HG02763 (cell line): ENCODE measurements around the gene KCNS3.
"Not testable (repeated sequence)": the region's sequence is repeated elsewhere in the genome, so short reads cannot be mapped to it uniquely, and the experiment has no call there.

ENCODE experiments used
- ATAC-seq: cut with Tn5 transposase; IDR thresholded peaks from one replicate; pipeline ENCODE4 v1.9.1; 2021; ENCODE audit warnings: mild to moderate bottlenecking, moderate library complexity; ENCODE audit not compliant: unreplicated experiment

Gene KCNS3

GRCh38 chr2:17936599-17936998 lies 58.1 kb downstream of the KCNS3 start:
- no peak for ATAC-seq

- no peak for ATAC-seq
Measured at GRCh38 chr2:17940091-17940630, 61.7 kb downstream of the KCNS3 start.

GRCh38 chr2:17943444-17943843 lies 65.0 kb downstream of the KCNS3 start:
- no peak for ATAC-seq

GRCh38 chr2:17947113-17947512 lies 68.6 kb downstream of the KCNS3 start:
- ATAC-seq: no peak

- no peak for ATAC-seq
Measured at GRCh38 chr2:17950006-17950405, 71.5 kb downstream of the KCNS3 start.

DNA sequence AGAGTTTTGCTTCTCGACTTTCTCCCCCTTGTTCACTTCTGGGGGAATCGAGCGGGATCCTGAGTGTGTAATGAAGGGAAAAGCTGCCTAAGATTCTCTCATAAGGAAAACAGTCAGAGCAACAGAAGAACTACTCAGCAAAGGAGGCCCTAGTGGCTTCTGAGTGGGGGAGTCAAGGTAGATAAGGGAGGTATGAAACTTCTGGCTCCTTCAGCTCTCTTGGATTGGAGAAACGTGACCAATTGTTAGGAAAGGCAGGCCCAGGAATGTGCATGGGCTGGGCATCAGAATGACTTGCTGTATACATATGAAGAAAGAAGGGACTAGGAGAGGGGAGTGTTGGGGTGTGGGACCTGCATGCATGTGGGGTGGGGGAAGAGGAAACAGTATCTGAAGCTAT lies 73.1 kb downstream of the KCNS3 start:
- no peak for ATAC-seq

DNA sequence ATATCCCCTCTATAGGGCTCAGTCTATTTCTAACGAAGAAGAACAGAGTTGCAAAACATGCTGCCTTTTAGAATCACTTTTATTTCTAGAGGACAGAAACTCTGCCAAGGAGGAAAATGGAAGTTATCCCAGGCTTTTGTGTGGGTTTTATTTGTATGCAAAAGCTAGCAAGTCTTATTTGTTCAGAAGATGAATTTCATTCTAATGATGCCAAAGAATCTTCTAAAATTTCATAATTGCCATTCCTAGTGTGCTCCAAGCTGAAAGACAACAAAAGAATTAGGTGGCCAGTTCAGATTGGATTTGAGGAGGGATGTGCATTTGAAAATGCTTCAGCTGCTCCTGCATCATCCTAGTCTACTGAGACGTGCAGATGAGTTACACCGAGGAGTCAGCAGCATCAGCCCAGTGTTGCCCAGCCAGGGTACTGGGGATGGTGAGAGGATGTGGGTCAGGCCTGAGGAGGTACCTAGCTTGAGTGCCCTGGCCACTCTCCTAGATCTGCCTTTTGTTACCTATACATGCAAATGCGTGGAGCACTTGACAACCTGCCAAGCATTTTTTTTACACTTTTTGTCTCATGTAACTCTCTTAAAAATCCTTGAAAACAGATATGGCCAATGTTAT lies 80.1 kb downstream of the KCNS3 start:
- ATAC-seq: no peak

- no peak for ATAC-seq
Measured at GRCh38 chr2:17959356-17959755, 80.9 kb downstream of the KCNS3 start.

GRCh38 chr2:17959833-17960232 lies 81.4 kb downstream of the KCNS3 start:
- no peak for ATAC-seq

DNA sequence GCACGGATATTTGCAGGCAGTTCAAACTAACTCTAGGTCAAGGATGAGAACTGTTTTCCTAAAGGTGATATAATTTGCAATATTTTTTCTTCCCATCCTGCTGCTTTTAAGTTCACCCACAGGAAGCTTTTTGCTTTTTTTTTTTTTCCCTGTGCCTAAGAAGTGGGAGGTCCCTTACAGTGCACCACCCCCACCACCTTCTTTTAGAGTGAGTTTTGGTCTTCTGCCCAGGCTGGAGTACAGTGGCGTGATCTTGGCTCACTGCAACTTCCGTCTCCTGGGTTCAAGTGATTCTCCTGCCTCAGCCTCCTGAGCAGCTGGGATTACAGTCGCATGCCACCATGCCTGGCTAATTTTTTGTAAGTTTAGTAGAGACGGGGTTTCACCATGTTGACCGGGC lies 82.5 kb downstream of the KCNS3 start:
- ATAC-seq: no peak

- ATAC-seq: no peak
Measured at GRCh38 chr2:17961789-17962188, 83.3 kb downstream of the KCNS3 start.

GRCh38 chr2:17962876-17963275 lies 84.4 kb downstream of the KCNS3 start:
- ATAC-seq: no peak

DNA sequence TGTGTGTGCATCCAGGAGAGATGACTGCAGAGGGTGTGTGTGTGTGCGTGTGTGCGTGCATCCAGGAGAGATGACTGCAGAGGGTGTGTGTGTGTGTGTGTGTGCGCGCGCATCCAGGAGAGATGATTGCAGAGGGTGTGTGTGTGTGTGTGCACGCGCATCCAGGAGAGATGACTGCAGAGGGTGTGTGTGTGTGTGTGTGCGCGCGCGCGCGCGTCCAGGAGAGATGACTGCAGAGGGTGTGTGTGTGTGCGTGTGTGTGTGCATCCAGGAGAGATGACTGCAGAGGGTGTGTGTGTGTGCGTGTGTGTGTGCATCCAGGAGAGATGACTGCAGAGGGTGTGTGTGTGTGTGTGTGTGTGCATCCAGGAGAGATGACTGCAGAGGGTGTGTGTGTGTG lies 85.1 kb downstream of the KCNS3 start:
- ATAC-seq: not testable (repeated sequence)

DNA sequence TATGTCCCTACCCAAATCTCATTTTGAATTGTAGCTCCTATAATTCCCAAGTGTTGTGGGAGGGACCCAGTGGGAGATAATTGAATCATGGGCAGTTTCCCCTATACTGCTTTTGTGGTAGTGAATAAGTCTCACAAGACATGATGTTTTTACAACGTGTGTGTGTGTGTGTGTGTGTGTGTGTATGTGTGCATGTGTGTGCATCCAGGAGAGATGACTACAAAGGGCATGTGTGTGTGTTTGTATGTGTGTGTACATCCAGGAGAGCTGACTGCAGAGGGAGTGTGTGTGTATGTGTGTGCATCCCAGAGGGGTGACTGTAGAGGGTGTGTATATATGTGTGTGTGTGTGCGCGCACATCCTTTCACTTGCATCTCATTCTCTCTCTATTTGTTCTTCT lies 86.7 kb downstream of the KCNS3 start:
- no peak for ATAC-seq

- ATAC-seq: no peak
Measured at GRCh38 chr2:17966798-17967197, 88.3 kb downstream of the KCNS3 start.

DNA sequence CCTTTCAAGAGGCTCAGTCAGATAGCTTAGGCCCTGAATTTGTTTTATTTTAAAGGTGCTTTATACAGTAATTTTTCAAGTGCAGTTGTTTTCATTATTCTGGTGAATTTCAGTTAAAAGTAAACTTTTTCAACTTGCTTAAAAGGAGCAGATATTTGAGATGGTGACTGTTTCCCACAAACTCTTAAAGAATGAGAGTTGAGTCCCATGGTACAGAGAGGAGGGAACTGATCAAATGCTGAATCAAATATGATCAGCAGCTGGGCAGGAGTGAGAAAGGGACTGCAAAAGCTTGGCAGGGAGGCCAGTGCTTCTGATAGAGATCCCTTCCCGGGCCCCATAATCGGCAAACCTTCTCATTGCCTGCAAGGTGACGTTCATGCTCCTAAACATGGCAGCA lies 91.2 kb downstream of the KCNS3 start:
- no peak for ATAC-seq

DNA sequence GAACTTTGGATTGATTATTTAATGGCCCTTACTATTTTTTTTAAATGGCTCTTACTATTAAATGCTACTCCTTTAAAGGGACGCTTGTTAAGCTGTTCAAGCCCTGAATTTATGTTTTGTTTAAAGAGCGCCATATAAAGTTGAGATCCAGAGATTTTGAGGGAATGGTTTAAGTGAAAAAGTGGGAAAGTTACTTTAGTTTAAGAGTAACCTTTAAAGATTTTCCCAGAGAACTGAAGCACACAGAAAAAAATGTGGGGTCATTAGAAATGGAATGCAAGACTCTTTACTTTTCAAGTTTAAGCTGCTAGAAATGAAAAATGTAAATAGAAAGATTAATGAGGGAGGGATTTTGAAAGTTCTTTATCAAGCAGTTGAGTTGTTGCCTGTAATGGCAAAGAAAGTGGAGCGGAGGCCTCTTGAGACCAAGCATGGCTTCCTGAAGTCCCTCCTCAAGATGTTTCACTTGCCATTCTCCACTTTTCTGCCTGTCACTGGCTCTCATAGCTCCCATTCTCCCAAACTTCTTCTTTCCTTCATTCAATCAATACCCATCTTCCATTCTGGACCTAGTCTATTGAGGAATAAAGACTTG lies 93.2 kb downstream of the KCNS3 start:
- no peak for ATAC-seq

DNA sequence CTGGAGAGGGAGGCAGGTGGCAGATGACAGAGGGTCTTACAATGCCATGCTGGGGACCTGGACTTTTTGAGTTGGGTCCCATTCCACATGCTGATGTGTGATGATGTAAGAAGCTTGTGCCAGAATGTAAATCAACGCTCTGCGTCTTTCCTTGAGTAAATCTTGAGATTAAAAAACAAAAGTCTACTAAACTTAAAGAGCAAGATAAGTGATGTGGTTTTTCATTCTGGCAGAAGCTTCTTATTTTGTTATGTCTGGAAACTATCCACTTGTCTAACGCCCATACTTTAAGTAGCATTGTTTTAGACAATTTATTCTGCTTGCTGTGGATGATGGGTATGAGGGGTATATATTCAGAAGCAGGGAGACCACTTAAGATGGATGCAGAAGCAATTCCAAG lies 94.5 kb downstream of the KCNS3 start:
- no peak for ATAC-seq

DNA sequence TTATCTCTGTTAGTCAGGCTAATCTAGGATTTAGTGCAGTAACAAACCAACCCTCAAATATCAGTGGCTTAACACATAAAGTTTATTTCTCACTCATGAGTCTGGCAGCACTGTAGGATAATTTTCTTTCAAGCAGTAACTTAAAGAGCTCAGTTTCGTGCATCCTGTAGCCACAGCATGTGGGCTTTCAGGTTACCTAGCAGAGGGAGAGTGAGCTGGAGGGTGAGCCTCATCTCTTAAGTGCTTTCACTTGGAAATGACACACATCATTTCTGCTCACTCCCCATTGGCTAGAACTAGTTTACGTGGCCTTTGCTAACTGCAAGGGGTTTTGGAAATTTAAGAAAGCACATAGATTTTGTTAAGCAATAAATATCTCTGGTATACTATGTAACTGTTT lies 96.9 kb downstream of the KCNS3 start:
- ATAC-seq: no peak

DNA sequence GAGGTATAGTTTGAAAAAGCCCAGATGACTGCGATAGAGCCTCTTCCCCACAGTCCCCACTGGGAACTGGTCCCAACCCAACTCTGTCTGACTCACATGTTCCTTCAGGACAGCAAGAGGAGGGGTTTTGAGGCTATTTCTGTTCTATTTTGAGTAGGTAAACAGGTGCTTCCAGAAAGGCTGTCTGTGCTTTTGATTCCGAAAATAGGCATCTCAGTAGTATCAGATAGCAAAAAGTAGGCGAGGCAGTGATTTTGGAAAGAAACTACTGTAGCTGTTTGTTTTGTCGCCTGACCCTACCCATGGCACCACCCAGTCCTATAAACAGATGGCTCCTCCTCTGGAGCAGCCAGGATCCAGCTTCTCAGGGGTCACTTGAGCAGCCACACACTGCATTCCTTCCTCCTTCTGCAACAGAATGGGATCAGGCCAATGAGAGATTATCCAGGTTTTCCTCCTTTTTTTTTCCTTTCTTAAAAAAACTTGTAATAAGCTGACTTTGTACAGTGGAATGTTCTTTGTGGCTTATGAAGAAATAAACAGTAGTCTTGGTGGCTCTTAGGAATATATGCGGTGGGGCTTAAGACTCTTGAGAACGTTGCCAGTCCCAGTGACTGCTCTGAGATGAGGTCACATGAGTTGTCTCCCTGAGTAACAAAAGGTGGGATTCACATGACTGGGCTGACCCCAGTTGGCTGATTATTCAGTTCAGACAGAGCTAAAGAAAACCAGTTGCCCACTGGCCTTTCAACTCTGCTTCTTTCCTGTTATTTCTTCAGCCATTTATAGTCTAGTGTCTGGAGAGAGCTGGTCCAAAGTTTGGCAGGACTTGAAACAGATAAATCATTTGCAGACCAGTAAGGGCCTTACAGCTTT lies 98.6 kb downstream of the KCNS3 start:
- ATAC-seq: no peak

DNA sequence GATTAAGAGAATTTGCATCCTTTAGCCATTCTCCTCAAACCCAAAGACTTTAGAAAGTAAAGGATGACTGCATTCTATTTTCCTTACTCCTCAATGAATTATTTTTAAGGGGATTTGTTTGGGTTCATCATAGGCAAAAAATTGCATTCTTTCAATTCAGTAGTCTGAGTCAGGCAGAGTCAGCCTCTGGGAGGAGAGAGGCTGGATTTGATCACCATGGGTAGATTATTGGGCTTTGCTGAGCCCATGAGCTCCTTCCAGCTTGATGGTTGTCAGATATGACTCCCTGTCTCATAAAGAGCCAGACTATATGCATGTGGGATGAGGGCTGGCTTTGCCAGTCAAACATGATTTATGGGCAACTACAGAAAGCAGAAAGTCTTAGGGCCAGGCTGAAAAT lies 101.2 kb downstream of the KCNS3 start:
- no peak for ATAC-seq

DNA sequence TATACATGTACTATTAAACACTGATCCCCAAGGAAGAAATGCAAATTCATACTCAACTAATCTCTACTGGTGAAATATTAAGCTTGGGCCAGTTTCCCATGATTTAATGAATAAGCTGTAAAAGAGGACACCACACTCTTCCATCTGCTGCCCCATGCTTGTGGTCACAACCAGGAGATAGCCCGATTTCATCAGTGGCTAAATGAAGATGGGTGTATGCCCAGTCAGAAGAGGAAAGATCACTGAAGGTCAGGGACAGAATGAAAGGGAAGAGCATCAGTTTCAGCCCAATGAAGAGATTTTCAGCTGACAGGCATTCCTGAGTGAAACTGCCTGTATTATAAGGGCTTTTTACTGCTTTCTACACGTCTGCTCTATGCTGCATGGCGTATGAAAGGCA lies 103.5 kb downstream of the KCNS3 start:
- ATAC-seq: no peak
